DMS53 treated with DMSO at 0.1 percent for 48 hours (cell line): ENCODE results near the gene CRAT.
A peak's percentile ranks its signal among the peaks of the same experiment; 100 is the strongest.

ENCODE experiments used
- DNase-seq: peaks from one replicate; lab custom pipeline; 2025; ENCODE audit not compliant: unreplicated experiment; lab: John Stamatoyannopoulos, UW

Gene CRAT

DNA sequence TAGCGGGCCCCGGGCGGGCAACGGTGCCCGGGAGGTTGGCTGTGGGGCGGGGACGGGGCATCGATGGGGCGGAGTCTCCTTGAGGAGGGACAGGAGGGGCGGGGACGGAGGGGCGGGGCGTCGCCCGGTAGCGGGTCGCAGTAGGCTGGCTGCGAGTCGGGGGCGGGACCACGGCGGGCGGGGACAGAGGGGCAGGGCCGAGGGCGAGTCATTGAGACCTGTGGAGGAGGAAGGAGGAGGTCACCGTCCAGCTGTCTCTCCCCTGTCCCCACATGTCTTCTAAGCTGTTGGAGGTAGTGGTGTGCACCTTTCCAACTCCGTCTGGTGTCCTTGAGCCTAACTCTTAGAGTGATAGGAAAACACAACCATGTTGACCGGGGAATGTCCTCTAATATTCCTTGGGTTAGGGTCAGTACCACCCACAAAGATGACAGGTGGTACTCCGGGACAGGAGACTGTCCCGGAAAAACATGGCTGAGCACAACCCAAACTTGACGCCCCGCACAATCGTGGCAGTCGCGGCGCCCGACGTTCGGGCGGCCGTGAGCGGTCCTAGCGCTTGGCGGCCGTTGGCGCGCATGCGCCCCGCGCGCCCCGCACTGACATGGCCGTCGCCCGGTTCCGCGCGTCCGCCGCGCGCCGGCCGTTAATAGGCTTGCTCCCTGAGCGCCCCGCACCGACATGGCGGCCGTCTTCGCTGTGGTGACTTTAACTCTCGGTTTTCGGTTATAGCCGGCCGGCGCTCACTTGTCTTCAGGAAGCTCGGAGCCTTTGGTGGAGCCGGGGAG, at the start of gene CRAT, which contains the start of gene PTPA:
CRAT (minus strand) TSS at position 54 of the 788 bp plus-strand sequence. CDS start 284 bp downstream, outside the sequence.
PTPA (plus strand) TSS at position 676 of the 788 bp plus-strand sequence. CDS start 186 bp downstream, outside the sequence.
- DNase-seq: peak; percentile 78

DNA sequence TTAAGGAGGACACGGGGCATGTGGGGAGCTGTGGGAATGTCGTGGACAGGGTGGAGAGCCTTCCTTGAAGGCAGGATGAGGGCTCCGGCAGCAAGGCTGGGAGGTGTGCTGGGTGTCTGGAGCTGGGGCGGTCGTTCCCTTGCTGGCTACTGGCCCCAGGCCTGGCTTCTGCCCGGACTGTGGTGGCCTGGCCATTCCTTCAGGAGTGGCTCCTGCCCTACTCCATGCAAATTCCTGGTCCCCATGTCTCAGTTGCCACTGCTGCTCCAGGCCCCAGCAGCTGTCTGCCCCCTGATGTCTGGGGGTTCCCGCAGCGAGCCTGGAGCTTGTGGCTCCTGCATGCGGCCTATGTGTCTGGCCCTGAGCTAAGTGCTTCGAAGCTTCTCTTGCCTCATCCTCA, 45.6 kb upstream of the CRAT start:
- DNase-seq: no peak

DNA sequence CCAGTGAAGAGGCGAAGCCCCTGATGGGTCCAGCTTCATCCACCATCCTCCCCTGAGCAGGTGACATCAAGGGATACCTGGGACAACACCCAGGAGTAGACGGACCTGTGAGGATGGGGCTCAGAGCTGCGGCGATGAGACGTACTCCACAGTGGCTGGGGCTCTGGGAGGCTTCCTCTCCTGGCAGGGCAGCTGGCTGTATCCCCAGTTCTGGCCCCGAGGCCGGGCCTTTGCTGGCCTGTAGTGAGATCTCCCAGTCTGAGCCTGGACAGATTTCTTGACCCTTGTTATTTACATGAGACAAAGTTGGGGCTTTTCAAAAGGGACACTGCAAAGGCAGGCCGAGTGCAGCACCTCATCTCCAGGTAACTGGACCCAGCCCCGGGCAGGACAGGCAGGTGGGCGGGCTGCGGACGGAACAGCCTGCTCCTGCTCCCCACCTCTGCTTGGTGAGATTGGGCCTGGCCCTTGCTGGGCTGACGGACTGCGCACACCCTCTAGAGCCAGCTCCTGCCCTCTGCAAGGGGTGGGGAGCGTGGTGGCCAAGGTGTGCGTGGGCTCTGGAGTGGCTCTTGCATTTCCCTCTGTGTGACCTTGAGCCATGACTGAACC, 44.4 kb upstream of the CRAT start:
- no peak for DNase-seq

DNA sequence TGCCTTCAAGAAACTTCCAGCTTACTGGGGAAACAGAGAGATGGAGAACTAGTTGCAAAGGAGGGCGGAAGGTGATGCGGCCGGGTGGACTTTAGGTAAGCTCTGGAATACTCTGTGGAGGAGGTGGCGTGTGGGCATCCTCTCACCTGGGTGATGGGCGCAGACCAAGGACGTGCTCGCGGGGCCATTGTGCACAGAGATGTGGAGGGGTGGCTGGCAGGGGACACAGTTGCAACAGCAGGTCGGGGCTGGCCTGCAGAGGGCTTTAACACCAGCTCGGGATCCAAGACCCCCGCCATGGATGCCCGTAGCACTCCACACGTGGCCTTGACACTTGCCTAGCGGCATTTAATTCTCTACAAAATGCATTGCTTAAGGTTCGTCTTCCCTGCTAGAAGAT, 40.9 kb upstream of the CRAT start:
- DNase-seq: no peak

DNA sequence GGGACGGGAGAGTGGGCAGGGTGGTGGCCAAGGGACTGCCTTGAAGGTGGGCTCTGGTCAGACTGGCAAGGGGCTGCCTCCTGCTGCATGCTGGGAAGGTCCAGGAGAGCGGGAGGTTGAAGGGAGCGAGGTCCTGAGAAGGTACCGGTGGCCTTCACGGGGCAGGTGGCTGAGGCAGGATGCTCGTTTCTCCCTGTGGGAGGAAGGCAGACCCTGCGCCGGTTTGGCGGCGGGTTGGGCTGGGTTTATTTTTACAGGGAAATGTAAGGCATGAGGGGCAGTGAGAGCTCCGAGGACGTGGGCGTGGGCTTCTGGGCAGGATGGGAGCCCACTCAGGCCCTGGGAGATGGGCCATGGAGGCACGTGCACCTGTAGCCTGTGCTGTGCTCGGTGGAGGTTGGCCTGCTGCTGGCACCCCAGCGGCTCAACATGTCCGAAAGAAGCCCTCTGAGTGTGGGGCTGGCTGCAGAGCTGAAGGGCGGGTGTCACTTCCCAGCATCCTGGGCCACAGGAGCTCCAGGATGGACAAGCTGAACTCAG, 40.1 kb upstream of the CRAT start:
- no peak for DNase-seq

DNA sequence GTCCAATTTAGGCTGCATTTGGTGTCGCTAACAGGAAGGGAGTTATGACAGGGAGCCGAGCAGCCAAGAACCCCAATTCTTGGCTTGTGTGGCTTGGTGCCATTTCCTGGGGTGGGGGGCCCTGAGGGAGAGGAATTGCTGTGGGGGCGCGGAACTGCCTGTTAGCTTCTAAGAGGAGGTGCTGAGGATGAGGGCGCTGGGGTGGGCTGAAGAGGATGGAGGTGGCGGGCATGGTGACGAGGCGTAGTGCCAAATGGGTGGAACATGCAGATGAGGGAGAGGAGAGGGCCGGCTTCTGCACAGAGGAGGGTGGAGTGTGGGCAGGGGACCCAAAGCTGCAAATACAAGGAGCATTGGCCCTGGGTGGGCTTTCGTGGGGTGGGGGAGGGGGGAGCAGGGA, 39.5 kb upstream of the CRAT start:
- no peak for DNase-seq

DNA sequence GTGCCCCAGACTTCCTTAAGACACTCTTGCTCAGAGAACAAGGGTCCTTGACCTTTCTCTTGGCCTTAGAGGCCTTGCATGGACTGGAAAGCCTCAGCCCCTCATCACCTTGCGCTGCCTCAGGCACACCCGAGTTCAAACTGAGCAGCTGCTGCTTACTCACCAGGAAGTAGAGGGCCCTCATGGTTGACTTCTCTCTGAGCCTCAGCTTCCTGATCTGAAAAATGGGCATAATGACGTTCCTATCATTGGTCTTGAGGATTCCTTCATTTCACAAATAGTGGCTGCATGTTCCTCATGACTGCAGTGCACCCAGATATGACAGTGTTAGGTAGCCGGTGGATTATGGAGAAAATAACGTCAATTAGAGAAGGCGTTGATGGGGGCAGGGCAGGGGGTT, 38.8 kb upstream of the CRAT start:
- DNase-seq: no peak

DNA sequence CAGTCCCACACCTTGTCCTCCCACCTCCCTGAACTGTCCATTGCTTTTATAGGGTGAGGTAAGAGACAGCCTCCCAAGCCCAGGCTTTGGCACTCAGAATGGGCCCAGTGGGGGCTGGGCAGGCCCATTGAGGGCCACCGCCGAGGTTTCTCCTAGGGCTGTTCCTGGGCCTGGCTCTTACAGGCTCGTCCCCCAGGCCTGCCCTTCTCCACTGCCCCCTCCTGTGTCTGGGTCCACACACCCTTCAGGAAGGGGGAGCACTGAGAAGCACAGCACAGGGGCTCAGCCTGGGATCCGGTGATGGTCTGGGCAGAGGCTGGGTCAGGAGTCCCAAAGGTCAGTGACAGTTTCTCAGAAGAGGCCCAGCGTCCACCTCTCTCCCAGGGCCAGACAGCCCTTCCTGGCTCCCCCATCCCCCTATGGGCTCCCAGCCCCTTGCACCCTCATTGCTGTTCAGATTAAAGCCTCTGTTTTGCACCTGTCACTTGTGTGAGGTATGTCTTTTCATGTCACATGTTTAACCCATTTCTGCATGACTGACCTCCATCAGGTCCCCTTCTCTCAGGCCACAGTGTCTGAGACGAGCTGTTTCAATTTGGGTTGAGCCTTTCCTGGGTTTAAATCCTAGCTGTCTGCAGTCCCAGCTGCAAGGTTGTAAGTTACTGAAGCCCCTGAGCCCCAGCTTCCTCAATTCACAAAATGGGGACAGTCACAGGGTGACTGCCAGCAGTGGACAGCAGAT, 38.0 kb upstream of the CRAT start:
- DNase-seq: no peak

DNA sequence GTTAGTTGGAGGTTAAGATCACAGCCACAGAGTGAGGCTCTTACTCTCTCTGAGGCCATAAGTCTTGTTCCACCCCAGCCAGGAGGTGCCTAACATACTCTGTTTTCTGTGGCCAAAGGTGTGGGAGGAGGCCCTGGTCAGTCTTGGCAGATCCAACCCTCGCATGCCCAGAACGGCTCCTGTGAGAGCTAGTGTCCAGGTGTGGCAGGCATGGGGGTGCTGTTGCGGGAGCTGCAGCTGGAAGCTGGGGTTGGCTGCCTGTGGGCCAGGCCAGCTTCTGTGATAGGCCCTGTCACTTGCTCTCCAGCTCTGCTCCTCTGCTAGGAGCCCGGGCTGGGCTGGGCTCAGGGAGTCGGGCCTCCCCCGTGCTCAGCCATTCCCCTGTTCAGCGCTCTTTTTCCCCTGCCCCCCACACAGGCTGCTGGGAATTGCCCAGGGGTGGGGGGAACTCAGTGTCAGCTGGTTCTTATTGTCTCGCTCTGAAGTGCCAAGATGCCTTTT, 35.9 kb upstream of the CRAT start:
- no peak for DNase-seq

DNA sequence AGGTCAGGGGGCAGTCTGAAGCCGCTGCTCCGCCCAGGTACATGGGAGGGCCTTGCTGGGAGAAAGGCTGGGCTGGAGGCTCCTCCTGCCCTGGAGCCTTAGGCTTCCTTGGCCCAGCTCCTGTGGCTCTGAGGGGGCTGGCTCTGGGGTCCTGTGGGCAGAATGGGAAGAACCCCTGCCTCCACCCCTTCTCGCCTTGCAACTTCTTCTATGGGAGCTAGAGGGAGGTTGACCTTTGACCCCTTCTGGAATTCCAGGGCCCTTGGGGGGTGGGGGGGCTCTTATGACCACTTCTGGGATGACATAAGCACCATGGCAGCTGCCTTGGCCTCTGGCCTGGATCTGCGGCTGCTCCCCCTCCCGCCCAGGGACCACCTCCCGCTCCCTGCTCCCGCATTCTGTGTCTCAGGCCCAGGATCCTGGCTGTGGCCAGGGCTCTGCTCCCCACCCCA, 35.3 kb upstream of the CRAT start:
- no peak for DNase-seq

DNA sequence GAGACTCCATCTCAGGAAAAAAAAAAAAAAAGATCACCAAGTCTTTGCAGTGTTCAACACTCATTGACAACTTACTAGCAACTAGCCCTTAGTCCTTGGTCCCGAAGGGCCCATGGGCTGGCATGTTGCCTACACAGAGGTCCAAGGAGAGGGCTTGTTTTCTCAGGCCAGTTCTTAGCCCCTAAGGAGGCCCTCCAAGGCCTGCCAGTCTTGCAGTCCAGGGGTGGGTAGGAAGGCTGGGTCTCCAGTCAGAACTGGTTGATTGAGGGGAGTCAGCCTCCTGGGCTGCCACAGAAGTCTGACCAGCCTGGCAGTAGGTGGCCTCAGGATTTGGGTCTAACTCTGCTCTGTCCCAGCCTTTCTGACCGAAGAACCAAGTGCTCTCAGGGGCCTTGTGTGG, 34.7 kb upstream of the CRAT start:
- no peak for DNase-seq

DNA sequence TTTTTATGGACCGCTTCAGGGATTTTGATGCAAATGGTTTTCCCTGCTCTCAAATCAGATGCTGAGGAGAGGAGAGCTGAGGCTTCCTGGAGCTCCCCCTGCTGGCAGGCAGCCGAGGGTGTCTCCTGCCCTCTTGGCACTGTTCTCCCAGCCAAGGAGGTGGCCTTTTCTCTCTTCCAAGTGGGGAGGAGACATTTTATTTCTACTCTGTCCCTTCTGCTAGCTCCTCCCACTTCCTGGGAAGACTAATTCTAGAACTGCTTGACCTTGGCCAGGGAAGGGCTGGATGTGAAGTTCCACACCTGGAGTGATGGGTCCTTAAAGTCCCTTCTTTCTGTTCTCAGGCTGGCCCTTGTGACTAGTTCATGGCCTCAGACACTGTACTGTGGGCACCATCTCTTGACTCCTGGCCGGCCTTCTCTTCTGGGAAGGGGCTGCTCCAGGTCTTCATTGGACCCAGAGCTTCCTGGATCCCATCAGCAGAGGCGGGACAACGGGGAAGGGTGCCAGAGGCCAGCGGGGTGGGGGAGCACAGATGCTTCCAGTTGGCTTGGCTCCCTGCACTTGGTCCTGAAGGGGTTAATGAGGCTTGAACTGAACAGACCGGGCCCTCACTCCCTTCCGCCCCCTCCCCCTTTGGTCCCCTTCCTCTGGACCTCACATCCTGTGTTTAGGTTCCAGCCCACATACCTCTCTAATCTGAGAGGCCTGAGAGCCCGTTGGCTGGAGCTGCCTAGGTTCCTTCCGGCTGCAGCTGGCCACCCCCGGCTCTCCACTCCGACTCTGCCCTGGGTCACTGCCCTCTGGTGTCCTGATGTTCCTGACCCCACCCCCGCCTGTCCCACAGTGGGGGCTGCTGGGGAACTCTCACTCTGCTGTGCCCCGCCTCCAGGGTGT, 32.7 kb upstream of the CRAT start:
- DNase-seq: peak; percentile 43

DNA sequence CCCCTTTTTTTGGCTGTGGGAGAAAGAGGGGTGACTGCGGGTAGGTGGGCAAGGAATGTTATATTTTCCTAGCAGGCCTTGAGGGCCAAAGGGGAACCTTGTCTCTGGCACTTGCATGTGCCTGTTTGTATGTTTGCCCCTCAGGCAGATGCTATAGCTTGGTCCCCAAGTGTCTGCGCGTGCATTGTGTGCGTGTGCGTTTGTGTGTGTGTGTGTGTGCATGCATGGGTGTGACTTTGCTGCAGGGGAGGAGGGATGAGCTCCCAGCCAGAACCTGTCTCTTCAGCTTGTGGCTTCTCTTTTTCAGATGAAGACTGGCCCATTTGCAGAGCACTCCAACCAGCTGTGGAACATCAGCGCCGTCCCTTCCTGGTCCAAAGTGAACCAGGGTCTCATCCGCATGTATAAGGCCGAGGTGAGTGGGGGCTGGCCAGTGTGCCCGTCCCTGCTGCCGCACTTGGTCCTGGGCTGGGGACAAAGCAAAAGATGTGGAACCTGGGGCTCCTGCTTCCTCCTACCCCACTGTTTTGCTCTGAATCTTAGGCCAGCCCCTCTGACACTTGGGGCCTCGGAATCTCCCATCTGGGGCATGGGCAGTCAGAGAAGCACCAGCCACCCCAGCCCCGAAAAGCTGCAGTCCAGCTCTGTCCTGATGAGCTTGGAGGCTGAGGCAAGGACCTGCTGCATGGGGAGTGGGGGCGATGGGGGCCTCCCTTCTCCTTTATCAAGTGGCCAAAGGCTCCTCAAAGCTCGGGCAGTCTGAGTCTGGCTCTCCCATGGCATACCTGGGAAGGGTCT, 31.7 kb upstream of the CRAT start:
- DNase-seq: no peak

DNA sequence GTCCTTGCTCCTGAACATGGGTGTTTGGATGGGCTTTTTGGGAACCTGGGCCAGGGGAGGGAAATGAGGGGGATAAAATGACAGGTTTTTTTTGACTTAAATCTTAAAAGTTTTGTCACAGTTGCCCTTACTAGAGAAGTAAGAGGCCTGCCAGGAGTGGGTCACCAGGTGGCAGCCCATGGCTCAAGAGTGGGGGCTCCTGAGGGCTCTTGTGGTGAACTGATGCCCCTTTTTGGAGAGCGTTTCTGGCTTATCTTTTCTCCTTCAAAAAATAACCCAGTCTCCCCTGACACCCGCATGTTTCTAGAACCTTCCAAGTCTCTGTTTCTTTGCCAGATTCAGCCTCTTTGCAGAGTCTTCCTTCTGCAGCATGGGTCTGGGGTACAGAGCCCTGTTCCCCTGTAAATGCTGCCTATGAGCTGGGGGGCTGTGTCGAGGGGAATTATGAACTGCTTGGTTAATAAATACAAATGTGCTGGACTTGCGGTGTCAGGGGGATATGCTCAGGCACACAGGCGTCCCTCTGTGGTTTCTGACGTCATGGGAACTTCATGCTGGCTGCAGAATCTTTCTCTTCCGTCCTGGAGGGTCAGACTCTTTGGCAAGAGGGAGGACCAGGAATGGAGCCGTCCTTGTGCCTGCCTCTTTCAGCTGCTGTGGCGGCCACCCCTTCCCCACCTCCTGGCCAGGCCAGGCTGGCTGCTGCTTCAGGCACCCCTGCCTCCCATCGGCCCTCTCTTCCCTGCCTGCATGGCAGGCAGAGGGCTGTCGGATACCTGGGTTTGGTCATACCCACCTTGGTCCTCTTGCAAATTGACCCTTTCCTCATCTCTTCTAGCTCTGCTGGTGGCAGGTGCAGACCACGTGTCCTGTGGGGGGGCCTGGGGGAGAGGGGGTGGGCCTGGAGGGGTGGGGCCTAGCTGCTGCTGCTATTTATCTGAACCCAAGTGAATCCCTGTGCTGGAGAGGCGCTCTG, 30.8 kb upstream of the CRAT start:
- no peak for DNase-seq

DNA sequence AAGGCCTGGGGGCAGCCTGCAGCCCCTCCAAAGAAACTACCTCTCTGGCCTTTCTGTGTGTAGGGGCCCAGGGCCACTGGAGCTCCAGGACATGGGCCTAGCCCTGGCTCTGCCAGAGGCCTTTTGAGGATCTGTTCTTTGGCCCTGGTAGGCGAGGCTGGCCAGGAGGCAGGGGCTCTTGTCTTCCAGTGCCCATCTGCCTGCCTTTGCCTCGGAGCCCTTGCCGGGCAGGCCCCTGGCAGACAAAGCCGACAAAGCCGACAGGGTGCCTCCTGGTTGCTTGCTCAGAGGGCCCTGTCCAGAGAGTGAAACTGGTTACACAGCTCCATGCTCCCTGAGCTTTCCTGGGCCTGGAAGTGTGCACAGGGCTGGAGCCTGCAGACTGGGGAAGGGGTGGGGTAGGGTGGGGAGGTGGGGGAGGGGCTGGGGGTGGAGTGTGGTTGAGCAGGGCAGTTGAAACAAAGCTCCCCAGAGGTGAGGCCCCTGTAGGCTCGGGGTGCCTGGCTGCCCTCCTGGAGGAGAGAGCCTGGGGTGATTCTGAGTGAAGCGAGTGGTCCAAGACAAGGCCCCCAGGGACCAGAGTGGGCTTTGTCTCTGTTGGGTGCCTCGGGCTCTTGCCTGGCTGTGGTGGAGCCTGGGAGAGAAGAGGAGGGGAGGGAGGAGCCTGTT, 29.9 kb upstream of the CRAT start:
- DNase-seq: peak; percentile 6

DNA sequence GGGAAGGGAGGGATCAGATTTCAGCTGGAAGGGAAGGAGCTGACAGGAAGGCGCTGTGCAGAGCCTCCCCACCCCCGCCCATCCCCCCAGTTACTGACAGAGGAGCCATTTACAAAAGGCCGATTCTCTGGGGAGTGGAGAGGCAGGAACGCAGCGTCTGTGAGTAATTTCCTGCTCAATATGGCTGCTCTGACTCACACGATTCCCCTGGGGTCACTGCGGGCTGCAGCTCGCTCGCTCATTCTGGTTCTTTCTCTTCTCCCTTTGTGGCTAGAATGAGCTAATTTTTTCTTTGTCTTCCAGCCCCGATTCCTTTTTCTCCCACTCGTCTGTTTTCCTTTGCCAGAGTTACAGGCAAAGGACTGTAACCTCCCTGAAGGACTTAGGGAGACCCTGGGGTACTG, 29.4 kb upstream of the CRAT start:
- DNase-seq: peak; percentile 69

DNA sequence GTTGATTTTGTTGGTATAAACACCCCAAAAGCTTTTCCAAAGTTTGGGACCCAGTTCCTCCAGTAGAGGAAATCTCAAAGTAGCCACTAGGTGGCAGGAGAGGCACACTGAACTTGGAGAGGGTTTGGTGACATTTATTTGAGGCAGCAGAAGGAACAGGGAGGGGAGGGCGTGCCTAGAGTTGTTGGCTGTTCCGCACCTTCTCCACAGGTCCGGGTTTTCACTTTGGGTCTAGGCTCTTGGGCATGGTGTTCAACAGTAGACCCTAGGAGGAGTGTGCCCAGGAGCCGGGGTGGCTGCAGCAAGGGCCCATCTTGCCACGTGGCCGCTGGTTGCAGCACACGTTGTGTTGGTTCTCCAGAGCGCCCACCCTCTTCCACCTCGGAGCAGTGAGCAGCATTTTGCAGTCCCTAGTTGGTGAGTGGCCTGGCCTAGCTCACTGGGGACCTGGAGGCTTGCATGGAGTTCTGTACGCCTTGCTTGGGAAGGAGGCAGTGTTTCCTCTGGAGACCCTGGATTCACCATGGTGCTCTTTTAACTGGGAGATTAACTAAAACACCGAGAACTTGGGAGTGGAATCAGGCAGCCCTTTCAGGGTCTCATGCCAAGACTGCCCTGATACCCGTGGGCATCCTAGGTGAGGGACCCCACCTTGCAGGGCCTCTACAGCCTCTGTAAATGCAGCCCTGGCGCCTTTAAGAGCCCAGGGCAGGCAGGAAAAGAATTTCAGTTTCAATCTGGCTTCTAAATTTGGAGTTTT, 28.8 kb upstream of the CRAT start:
- DNase-seq: peak; percentile 66
